Measurements from ENCODE around the gene AMBRA1. TPM values are rescaled to one million over a fixed set of nuclear protein-coding genes. Genes with fewer than 3 reads are reported as not detected.

The AMBRA1 gene
- polyA plus RNA-seq, 2 of the 4 experiments (the other 2 are of a cell fraction), result 11.5 to 13.4 TPM

DNA sequence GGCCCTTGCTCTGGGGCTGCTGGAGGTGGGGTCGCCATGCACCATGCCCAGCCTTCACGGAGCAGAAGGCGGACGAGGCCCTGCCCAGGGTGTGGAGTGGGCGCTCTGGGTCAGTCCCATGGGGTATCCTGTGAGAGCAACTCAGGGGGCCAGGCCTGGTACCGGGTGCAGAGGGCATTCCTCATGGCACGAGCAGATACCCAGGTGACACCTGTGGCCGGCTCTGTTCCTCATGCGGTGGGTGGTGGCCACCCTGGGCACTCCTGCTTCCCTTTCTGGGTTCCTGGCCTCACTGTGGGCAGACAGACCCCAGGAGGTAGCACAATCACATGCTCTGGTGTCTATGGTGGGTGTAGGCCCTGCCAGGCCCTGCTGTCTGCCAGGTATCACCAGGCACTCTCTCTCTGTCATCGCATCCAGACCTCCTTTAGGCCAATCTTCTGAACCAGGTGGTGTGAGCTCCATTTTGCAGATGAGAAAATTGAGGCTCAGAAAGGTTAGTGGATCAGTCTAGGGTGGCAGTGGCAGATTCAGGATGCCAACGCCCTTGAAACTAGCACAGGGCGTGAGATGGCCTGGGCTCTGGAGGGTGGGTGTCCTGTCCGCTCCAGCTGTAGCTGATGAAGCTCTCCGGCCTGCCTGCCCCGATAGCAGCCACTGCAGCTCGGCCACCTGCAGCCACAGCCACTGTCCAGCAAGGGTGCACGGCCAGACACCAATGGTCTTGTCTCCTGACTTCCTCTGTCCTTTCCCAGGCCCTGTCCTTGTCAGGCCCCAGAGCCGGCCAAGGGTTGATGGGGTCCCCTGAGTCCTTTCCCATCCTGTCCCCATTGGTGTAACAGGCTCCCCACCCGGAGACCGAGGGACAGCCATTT is 231.4 kb downstream of the AMBRA1 start:
- ChIA-PET POLR2A (no interaction called here), CTCF (interaction anchor here (1.3 to 25.2 kb wide), 7 partner anchors 5 to 123 kb away, joined by 3 to 325 read pairs (median 6); partner anchors contain the start of genes CHRM4 and DGKZ)
- Histone ChIP-seq H3K9me3 (no peaks in the 10 kb centered on the region), H3K4me2 (no peak overlapping the region), H3K27ac (peak overlapping the region in 1 of 2 experiments; percentile 32; a peak in 2 of 6 replicates), H3K4me1 (peaks cover 10% of the 10 kb centered on the region), H3K4me3 (no peak overlapping the region)
- FAIRE-seq (no peak), DNase-seq (ENCODE audit: low read depth in 1 of 2, low spot score in 1 of 2) (no peak), ATAC-seq (no peak)
- 89% methylated on average over 14 of the region's 20 CpGs for WGBS (ENCODE audit: missing lambda C conversion rate)
- TF ChIP-seq CEBPB (IDR thresholded peaks at IDR 0.05), result no peak
- TF ChIP-seq GATA3 (IDR thresholded peaks at IDR 0.05; ENCODE audit: borderline replicate concordance), result no peak
- TF ChIP-seq, protein P1, sequence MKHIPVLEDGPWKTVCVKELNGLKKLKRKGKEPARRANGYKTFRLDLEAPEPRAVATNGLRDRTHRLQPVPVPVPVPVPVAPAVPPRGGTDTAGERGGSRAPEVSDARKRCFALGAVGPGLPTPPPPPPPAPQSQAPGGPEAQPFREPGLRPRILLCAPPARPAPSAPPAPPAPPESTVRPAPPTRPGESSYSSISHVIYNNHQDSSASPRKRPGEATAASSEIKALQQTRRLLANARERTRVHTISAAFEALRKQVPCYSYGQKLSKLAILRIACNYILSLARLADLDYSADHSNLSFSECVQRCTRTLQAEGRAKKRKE (CRISPR knock-in tag; IDR thresholded peaks at IDR 0.05; ENCODE audit: low read depth), result no peak
- TF ChIP-seq HOXA7 (CRISPR knock-in tag; IDR thresholded peaks at IDR 0.05), result no peak
- no peak for TF ChIP-seq CHD4 (IDR thresholded peaks at IDR 0.05; ENCODE audit: borderline replicate concordance)
- no peak for TF ChIP-seq ESRRA (IDR thresholded peaks at IDR 0.05; ENCODE audit: borderline replicate concordance, low read length)
- TF ChIP-seq, protein P2, sequence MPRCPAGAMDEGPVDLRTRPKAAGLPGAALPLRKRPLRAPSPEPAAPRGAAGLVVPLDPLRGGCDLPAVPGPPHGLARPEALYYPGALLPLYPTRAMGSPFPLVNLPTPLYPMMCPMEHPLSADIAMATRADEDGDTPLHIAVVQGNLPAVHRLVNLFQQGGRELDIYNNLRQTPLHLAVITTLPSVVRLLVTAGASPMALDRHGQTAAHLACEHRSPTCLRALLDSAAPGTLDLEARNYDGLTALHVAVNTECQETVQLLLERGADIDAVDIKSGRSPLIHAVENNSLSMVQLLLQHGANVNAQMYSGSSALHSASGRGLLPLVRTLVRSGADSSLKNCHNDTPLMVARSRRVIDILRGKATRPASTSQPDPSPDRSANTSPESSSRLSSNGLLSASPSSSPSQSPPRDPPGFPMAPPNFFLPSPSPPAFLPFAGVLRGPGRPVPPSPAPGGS (IDR thresholded peaks at IDR 0.05), result no peak

GRCh38 chr11:46361283-46362155 is 232.3 kb downstream of the AMBRA1 start:
- ATAC-seq (no peak), FAIRE-seq (no peak), DNase-seq (ENCODE audit: low read depth in 1 of 2, low spot score in 1 of 2) (no peak)
- H3K27ac ChIP-seq, result no peak overlapping the region
- 90% methylated on average over 24 of the region's 26 CpGs for WGBS (ENCODE audit: missing lambda C conversion rate)
- no peak overlapping the region for H3K4me3 ChIP-seq
- no peak overlapping the region for H3K4me2 ChIP-seq
- TF ChIP-seq POLR2A (IDR thresholded peaks at IDR 0.05; ENCODE audit: low read length) (no peak), CHD4 (IDR thresholded peaks at IDR 0.05; ENCODE audit: borderline replicate concordance) (no peak), MAZ (IDR thresholded peaks at IDR 0.05; ENCODE audit: borderline replicate concordance, low read depth, low read length) (no peak), HMGXB4 (CRISPR knock-in tag; IDR thresholded peaks at IDR 0.05; ENCODE audit: borderline replicate concordance) (no peak), ZC3H11A (IDR thresholded peaks at IDR 0.05) (no peak), TP53 (CRISPR knock-in tag; IDR thresholded peaks at IDR 0.05) (no peak), GATA3 (IDR thresholded peaks at IDR 0.05; ENCODE audit: borderline replicate concordance) (no peak), RAD21 (conservative IDR thresholded peaks at IDR 0.05 in 1 of 2, IDR thresholded peaks at IDR 0.05 in 1 of 2) (no peak)
- H3K4me1 ChIP-seq, result peaks cover 10% of the 10 kb centered on the region
- CTCF ChIA-PET, result interaction anchor here (1.2 to 25.2 kb wide), 8 partner anchors 6 to 122 kb away, joined by 3 to 325 read pairs (median 6); partner anchors contain the start of genes CHRM4 and DGKZ
- no peaks in the 10 kb centered on the region for H3K9me3 ChIP-seq
- POLR2A ChIA-PET, result no interaction called here

GRCh38 chr11:46360878-46361277 is 232.9 kb downstream of the AMBRA1 start:
- no peak overlapping the region for H3K27ac ChIP-seq
- POLR2A ChIA-PET, result no interaction called here
- no peak for FAIRE-seq

More at GRCh38 chr11:46360878-46361277, 232.9 kb downstream of the AMBRA1 start:
- 82% methylated on average over 7 of the region's 7 CpGs for WGBS (ENCODE audit: missing lambda C conversion rate)
- no peak overlapping the region for H3K4me2 ChIP-seq
- CTCF ChIA-PET, result interaction anchor here (1.2 to 25.2 kb wide), 6 partner anchors 6 to 31 kb away, joined by 4 to 325 read pairs (median 6); partner anchors contain the start of genes CHRM4 and DGKZ
- no peaks in the 10 kb centered on the region for H3K9me3 ChIP-seq
- no peak overlapping the region for H3K4me3 ChIP-seq
- ATAC-seq, result no peak
- no peak for TF ChIP-seq USF2 (IDR thresholded peaks at IDR 0.05)
- no peak for TF ChIP-seq JUNB (IDR thresholded peaks at IDR 0.05)
- no peak for TF ChIP-seq ZNF302 (CRISPR knock-in tag; IDR thresholded peaks at IDR 0.05)
- no peak for TF ChIP-seq HEYL (CRISPR knock-in tag; IDR thresholded peaks at IDR 0.05)
- no peak for TF ChIP-seq MAFK (IDR thresholded peaks at IDR 0.05; ENCODE audit: partially characterized antibody)
- TF ChIP-seq CTCF (IDR thresholded peaks at IDR 0.05), result no peak
- no peak for TF ChIP-seq PHF8 (IDR thresholded peaks at IDR 0.05; ENCODE audit: borderline replicate concordance, low read depth)
- no peak for TF ChIP-seq TP53 (CRISPR knock-in tag; IDR thresholded peaks at IDR 0.05)
- TF ChIP-seq MAX (IDR thresholded peaks at IDR 0.05), result no peak
- peaks cover 10% of the 10 kb centered on the region for H3K4me1 ChIP-seq
- no peak for DNase-seq (ENCODE audit: low read depth in 1 of 2, low spot score in 1 of 2)

All from A549 (cell line).